Mesendoderm (in vitro differentiated cells): ENCODE measurements around the gene SEZ6L.

Experiments used
- DNase-seq: peaks from one replicate; pipeline ENCODE4 v3.0.0; 2013
- H2AK5ac ChIP-seq: 2 replicates; pipeline ENCODE4 v1.6.1; 2013; ENCODE audit warnings: low read length, inconsistent platforms
- H2BK120ac ChIP-seq: 2 replicates; pipeline ENCODE4 v1.6.1; 2013; ENCODE audit warnings: low read depth, mild to moderate bottlenecking, low read length, moderate library complexity, mixed read lengths
- H2BK15ac ChIP-seq: replicated peaks from 2 replicates; pipeline ENCODE4 v1.6.1; 2013; ENCODE audit warnings: low read depth, mild to moderate bottlenecking, moderate library complexity
- H2BK5ac ChIP-seq: 2 replicates; pipeline ENCODE4 v1.6.1; 2013; ENCODE audit warnings: low read length, inconsistent platforms
- H3K18ac ChIP-seq: 2 replicates; pipeline ENCODE4 v1.6.1; 2013; ENCODE audit warnings: mild to moderate bottlenecking, low read length, mixed read lengths
- H3K23ac ChIP-seq: one replicate; pipeline ENCODE4 v1.6.1; 2013; ENCODE audit warnings: low read length
- H3K27ac ChIP-seq: 2 replicates; pipeline ENCODE4 v1.5.1; 2013; ENCODE audit warnings: low read depth, mild to moderate bottlenecking, inconsistent platforms, low read length, moderate library complexity
- H3K27me3 ChIP-seq: 2 replicates; pipeline ENCODE4 v1.6.1; 2013; ENCODE audit warnings: low read length, control low read depth, mild to moderate bottlenecking, inconsistent platforms; ENCODE audit not compliant: insufficient read depth, poor library complexity
- H3K36me3 ChIP-seq: 2 replicates; pipeline ENCODE4 v1.6.1; 2013; ENCODE audit warnings: low read length, inconsistent platforms; ENCODE audit not compliant: control insufficient read depth, insufficient read depth
- H3K4ac ChIP-seq: one replicate; pipeline ENCODE4 v1.6.1; 2013; ENCODE audit warnings: low read depth, mild to moderate bottlenecking, low read length, moderate library complexity
- H3K4me1 ChIP-seq: 2 replicates; pipeline ENCODE4 v1.6.1; 2013; ENCODE audit warnings: low read depth, low read length, inconsistent platforms; ENCODE audit not compliant: control insufficient read depth
- H3K4me2 ChIP-seq: 2 replicates; pipeline ENCODE4 v1.6.1; 2013; ENCODE audit warnings: low read length
- H3K4me3 ChIP-seq: 2 replicates; pipeline ENCODE4 v1.5.1; 2013; ENCODE audit warnings: mild to moderate bottlenecking, low read length
- H3K56ac ChIP-seq: one replicate; pipeline ENCODE4 v1.6.1; 2013; ENCODE audit warnings: low read length
- H3K79me1 ChIP-seq: 2 replicates; pipeline ENCODE4 v1.6.1; 2013; ENCODE audit warnings: low read length, inconsistent platforms
- H3K79me2 ChIP-seq: 2 replicates; pipeline ENCODE4 v1.6.1; 2013; ENCODE audit warnings: mild to moderate bottlenecking, low read length; ENCODE audit not compliant: control insufficient read depth, insufficient read depth
- H3K9ac ChIP-seq: 2 replicates; pipeline ENCODE4 v1.6.1; 2013; ENCODE audit warnings: low read length, inconsistent platforms
- H4K5ac ChIP-seq: one replicate; pipeline ENCODE4 v1.6.1; 2013; ENCODE audit warnings: low read length
- H4K8ac ChIP-seq: one replicate; pipeline ENCODE4 v1.6.1; 2013; ENCODE audit warnings: low read depth, mild to moderate bottlenecking, control low read depth, low read length, moderate library complexity
- WGBS: extraction: QIAGEN DNeasy Blood & Tissue Kit; methylation state at CpG from one replicate; pipeline ENCODE4 v1.1.7; 2013; ENCODE audit warnings: low lambda C conversion rate, missing lambda C conversion rate; ENCODE audit not compliant: insufficient coverage; ENCODE audit errors: extremely low coverage; 5-methylcytosine and 5-hydroxymethylcytosine counted together

Gene SEZ6L

GRCh38 chr22:26283330-26283729, 114.1 kb downstream of the SEZ6L start:
- H4K8ac ChIP-seq, result no peak overlapping the region
- H2BK120ac ChIP-seq, result no peak overlapping the region
- H3K4me2 ChIP-seq, result no peak overlapping the region
- DNase-seq, result no peak
- H4K5ac ChIP-seq, result no peak overlapping the region
- no peak overlapping the region for H3K4ac ChIP-seq
- H3K56ac ChIP-seq, result no peak overlapping the region
- no peaks in the 10 kb centered on the region for H3K4me1 ChIP-seq
- H3K4me3 ChIP-seq, result no peak overlapping the region
- no peaks in the 10 kb centered on the region for H3K27me3 ChIP-seq
- H3K18ac ChIP-seq, result no peak overlapping the region
- no peaks in the 10 kb centered on the region for H3K79me2 ChIP-seq
- WGBS, result 100% methylated on average over 1 of the region's 2 CpGs
- H2BK5ac ChIP-seq, result no peak overlapping the region
- H3K9ac ChIP-seq, result no peak overlapping the region
- no peaks in the 10 kb centered on the region for H3K79me1 ChIP-seq
- no peak overlapping the region for H2AK5ac ChIP-seq
- H3K27ac ChIP-seq, result no peak overlapping the region
- no peak overlapping the region for H2BK15ac ChIP-seq
- H3K23ac ChIP-seq, result no peak overlapping the region
- no peaks in the 10 kb centered on the region for H3K36me3 ChIP-seq

GRCh38 chr22:26285632-26286031, 116.4 kb downstream of the SEZ6L start:
- Histone ChIP-seq H3K79me1 (no peaks in the 10 kb centered on the region), H2AK5ac (no peak overlapping the region), H3K23ac (no peak overlapping the region), H3K4me2 (no peak overlapping the region), H2BK5ac (no peak overlapping the region), H3K36me3 (no peaks in the 10 kb centered on the region), H2BK15ac (no peak overlapping the region), H3K27ac (no peak overlapping the region), H3K4ac (no peak overlapping the region), H3K9ac (no peak overlapping the region), H4K5ac (no peak overlapping the region), H4K8ac (no peak overlapping the region), H3K4me3 (no peak overlapping the region), H2BK120ac (no peak overlapping the region), H3K18ac (no peak overlapping the region), H3K79me2 (no peaks in the 10 kb centered on the region), H3K56ac (no peak overlapping the region), H3K27me3 (no peaks in the 10 kb centered on the region), H3K4me1 (no peaks in the 10 kb centered on the region)
- WGBS, result no CpG with 5 or more reads among the region's 5 CpGs
- no peak for DNase-seq

DNA sequence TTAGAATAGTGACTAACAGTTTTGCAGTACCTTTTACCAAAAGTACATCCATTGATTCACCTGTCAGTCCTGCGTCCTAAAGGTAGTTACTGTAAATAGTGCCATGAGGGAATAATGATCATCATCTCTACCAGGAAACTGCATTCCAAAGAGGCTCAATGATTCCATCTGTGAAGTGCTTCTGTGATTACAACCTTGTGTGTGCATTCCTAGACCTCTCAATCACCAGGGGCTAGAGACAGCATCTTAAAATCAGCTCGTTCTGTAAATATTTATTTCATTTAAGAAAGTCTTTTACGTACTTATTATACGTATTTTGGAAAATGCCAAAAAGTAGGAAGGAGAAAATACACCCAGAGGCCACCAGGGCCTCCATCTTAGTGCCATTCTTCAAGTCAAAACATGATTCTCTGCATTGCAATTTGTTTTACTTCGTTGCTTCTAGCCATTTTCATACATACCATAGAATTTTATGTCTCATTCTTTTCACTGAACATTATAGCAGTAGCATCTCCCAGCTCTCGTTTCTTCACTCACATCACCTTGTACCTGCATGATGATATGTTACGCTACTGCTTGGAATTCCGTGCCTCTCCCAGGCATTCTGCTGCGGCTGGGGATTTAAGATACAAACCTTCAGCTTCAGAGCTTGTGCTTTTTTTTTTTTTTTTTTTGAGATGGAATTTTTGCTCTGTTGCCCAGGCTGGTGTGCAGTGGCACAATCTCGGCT, 117.0 kb downstream of the SEZ6L start:
- Histone ChIP-seq H3K27ac (no peak overlapping the region), H3K56ac (no peak overlapping the region), H3K4me1 (no peaks in the 10 kb centered on the region), H3K9ac (no peak overlapping the region), H2BK120ac (no peak overlapping the region), H4K8ac (no peak overlapping the region), H3K79me1 (no peaks in the 10 kb centered on the region), H2BK5ac (no peak overlapping the region), H4K5ac (no peak overlapping the region), H2AK5ac (no peak overlapping the region), H3K79me2 (no peaks in the 10 kb centered on the region), H3K18ac (no peak overlapping the region), H2BK15ac (no peak overlapping the region), H3K36me3 (no peaks in the 10 kb centered on the region), H3K4ac (no peak overlapping the region), H3K4me2 (no peak overlapping the region), H3K27me3 (no peaks in the 10 kb centered on the region), H3K4me3 (no peak overlapping the region), H3K23ac (no peak overlapping the region)
- DNase-seq, result peak; percentile 37
- no CpG with 5 or more reads among the region's 10 CpGs for WGBS

DNA sequence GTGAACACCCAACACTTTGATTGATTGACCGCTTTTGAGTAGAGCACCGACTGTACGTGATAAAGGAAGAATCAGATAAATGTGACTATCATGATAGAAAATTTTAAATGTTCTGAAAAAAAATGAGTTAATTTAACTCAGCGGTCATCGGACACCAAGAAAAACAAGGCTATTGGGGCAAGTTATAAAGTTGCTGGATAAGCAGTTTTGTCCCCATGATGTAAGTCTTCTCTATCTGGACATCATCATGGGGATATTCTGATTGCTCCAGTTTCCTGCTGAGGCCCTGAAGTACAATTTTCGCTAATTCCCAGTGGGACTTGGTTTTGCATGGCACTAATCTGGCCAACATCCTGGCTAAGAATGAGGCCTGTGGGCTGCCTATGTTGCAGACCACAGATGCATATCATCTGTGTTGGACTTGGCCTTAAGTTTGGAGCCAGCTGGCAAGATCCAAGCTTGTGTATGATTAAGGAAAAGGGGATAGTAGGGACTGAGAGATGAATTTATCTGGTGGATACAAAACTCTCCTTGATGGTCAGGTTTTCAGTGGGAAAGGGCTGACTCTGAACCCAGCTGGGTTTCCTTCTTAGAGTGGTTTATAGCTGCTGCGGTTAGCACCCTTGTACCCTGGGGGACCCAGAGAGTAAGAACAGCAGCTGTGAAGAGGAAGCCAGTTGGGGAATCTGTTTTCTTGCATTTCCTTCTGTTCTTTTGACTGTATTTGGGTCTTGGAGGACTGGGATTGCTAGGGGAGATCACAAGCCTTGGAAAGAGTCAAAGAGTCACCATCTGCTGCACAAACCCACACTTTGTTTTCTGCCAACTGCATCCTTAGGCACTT, 118.3 kb downstream of the SEZ6L start:
- Histone ChIP-seq H3K27me3 (no peaks in the 10 kb centered on the region), H3K4me1 (no peaks in the 10 kb centered on the region), H2BK5ac (no peak overlapping the region), H3K4ac (no peak overlapping the region), H3K4me3 (no peak overlapping the region), H3K4me2 (no peak overlapping the region), H2AK5ac (no peak overlapping the region), H3K18ac (no peak overlapping the region), H4K8ac (no peak overlapping the region), H3K27ac (no peak overlapping the region), H2BK15ac (no peak overlapping the region), H4K5ac (no peak overlapping the region), H2BK120ac (no peak overlapping the region), H3K79me1 (no peaks in the 10 kb centered on the region), H3K23ac (no peak overlapping the region), H3K79me2 (no peaks in the 10 kb centered on the region), H3K9ac (no peak overlapping the region), H3K56ac (no peak overlapping the region), H3K36me3 (no peaks in the 10 kb centered on the region)
- DNase-seq, result no peak
- WGBS, result no CpG with 5 or more reads among the region's 7 CpGs

GRCh38 chr22:26289611-26290101, 120.4 kb downstream of the SEZ6L start:
- Histone ChIP-seq H3K4me1 (peaks cover 3% of the 10 kb centered on the region), H3K18ac (no peak overlapping the region), H3K36me3 (no peaks in the 10 kb centered on the region), H3K27me3 (no peaks in the 10 kb centered on the region), H3K27ac (no peak overlapping the region), H4K8ac (no peak overlapping the region), H3K79me1 (no peaks in the 10 kb centered on the region), H2AK5ac (no peak overlapping the region), H3K9ac (no peak overlapping the region), H3K4me2 (no peak overlapping the region), H3K4me3 (no peak overlapping the region), H2BK5ac (no peak overlapping the region), H4K5ac (no peak overlapping the region), H3K56ac (no peak overlapping the region), H2BK120ac (no peak overlapping the region), H3K79me2 (no peaks in the 10 kb centered on the region), H3K23ac (no peak overlapping the region), H3K4ac (no peak overlapping the region), H2BK15ac (no peak overlapping the region)
- no CpG with 5 or more reads among the region's 13 CpGs for WGBS
- no peak for DNase-seq
